Mesenteric fat pad (tissue), 1 donor: ENCODE results near the gene UBTF. TPM values are rescaled to one million over a fixed set of nuclear protein-coding genes. Genes with fewer than 3 reads are reported as not detected.

ENCODE experiments used
- DNase-seq: peaks from one replicate; pipeline ENCODE4 v3.0.0-alpha.2; 2020; ENCODE audit warnings: low spot score
- microRNA-seq: library from miRNA; unstranded; fragments of <30 nt; microRNA quantifications from one replicate; pipeline ENCODE4 v1.2.0, GENCODE V29; 2020; ENCODE audit warnings: borderline number of aligned reads
- total RNA-seq: library from RNA; stranded (reverse); fragmentation: NEBNext Ultra II Directional; extraction: Animal tissue kit (Norgen Biotek cat#: 25700); gene quantifications from one replicate; pipeline ENCODE4 v1.2.1, GENCODE V29; 2021
- donor health status: DM: yes; HTN: yes; CAD: no.

UBTF gene
- total RNA-seq, 1 donor from 2014 or later: 41.2 TPM

DNA sequence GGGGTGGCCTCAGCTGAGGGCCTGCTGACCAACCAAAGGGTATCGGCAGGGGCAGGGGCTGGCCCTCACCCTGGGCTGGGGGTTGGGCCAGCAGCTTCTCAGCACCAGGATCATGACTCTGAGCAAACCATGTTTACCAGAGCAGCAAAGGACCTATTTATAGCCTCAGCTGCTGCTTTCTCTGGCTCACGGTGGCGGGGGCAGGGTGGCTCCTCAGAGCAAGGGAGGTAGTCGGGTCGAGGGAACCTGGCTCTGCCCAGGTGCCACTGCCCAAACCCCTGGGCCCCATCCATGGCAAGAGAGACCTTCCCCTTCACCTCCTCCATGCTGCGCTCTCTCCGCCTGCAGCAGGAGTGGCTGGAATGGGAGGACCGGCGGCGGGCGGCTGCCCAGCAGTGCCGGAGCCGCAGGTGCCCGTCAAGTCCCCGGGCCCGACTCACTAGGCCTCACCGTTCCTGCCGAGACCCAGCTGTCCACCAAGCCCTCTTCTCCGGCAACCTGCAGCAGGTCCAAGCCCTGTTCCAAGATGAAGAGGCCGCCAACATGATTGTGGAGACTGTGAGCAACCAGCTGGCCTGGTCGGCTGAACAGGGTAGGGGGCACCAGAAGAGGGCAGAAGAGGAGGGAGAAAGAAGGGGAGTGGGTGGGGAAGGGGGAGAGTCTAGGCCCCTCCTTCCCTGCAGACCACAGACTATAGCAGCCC lies 48.8 kb downstream of the UBTF start, which contains the start of gene ASB16:
ASB16 (plus strand) TSS at position 206 of the 703 bp plus-strand sequence; CDS start at position 292, 86 bp downstream.
- DNase-seq: no peak

DNA sequence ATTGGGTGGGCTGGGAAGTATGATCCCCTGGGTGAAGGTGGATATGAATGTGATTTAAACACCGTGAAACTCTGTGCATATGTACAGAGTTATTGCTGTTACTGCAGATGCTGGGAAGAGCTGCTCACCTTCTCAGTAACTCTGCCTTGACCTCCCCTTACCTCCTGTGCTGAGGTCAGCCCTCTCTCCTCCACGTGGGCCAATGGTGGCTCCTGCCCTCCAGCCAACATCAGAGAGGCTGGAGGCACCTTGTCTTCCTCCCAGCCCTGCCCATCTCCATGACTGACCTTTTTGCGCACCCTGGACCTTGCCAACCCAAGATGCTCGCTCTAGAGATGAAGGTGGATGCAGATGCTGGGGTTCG lies 49.4 kb downstream of the UBTF start:
- no peak for DNase-seq

DNA sequence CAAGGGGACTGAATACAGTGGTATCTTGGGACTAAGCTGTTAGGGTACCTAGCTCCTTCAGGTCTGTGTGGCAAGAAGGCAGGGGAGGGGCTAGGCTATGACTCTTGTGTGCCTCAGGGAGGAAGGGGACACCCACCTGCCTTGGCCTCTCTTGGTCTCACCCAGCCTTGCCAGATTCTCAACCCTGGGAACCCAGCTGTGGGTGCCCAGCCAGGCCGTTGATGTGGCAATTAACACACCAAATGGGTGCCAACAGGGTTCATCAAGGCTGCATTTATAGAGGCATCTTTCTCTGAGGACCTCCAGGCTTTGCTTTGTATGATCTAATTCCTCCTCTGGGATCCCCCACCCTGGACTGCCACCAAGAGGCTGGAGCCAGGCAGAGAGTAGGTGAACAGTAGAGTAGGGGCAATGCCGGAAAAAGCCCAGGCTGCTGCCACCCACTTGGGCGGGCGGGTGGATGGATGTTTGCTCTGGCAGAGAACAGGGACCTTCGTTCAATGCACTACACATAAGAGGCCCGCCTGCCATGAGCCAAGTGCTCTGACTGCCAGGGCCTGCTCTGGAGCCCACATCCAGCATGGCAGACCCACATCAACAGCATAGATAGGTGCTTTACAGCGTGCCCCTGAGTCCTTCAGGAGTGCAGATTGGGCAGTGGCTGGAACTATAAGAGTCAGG lies 52.2 kb downstream of the UBTF start:
- DNase-seq: no peak

DNA sequence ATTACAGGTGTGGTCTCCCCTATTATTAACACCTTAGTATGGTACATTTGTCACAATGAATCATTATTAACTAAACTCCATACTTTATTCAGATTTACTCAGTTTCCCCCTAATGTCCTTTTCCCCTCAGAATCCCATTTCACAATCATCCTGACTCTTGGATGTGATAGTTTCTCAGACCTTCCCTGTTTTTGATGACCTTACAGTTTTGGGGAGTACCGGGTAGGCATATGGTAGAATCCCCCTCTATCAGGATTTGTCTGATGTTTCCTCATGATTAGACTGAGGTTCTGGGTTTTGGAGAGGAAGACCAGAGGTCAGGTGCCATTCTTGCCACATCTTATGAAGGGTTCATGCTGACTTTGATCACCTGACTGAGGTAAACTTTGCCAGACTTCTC lies 55.0 kb downstream of the UBTF start:
- DNase-seq: no peak

DNA sequence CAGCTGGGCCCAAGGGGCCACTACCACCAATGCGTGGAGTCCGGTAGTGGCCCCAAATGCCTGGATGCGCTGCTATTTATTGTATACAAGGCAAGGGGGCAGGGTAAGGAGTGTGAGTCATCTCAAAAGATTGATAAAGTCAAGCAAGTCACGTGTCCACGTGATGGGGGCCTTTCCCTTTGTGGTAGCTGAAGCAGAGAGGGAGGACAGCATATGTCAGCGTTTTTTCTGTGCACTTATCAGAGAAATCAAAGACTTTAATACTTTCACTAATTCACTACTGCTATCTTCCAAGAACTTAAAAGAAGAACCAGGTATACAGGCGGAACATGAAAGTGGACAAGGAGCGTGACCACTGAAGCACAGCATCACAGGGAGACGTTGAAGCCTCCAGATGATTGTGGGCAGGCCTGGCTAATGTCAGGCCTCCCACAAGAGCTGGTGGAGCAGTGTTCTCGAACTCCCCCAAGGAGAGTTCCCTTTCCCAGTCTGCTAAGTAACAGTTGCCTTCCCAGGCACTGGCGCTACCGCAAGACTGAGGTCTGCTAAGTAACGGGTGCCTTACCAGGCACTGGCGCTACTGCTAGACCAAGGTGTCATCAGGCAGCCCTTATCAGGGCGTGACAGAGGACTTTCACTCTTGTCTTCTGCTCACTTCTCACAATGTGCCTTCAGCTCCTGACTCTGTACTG lies 59.8 kb downstream of the UBTF start:
- DNase-seq: no peak

DNA sequence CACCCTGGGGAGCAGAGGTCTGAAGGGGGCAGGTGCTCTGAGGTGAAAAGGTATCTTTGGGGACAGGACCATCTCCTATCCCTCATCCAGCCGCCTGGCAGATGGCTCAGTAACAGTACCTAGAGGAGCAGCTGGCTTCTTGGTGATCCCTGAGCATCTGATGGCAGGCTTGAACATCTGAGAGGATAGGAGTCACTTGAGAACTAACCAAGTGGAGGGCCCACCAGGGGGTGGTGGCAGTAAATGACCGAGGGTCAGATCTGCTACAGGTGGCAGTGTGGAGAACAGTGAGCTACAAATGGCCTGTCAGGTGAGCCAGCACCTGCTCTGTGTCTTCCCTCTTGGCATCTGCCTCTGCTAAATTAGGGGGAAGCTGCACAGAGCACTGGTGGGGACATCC lies 64.0 kb downstream of the UBTF start:
- DNase-seq: no peak

Small RNA genes lying within 50 kb of the gene (microRNA-seq; reads per million reads assigned to microRNA genes)
- not detected for gene MIR6782

Other genes starting within 250 kb of the UBTF start
- 0.80 TPM for gene NAGS, start 215.1 kb downstream of the UBTF start, total RNA-seq
- 15.4 TPM for gene TMEM101, start 204.7 kb downstream of the UBTF start, total RNA-seq
- gene LSM12, start 153.0 kb downstream of the UBTF start, total RNA-seq: 55.4 TPM
- 56.7 TPM for gene G6PC3, start 148.9 kb downstream of the UBTF start, total RNA-seq
- gene HDAC5, start 96.0 kb downstream of the UBTF start, total RNA-seq: 34.9 TPM
- 0.74 TPM for gene HROB, start 77.7 kb downstream of the UBTF start, total RNA-seq
- not detected for gene ASB16, start 49.0 kb downstream of the UBTF start, total RNA-seq
- 35.8 TPM for gene TMUB2, start 32.7 kb downstream of the UBTF start, total RNA-seq
- gene ATXN7L3, start 19.8 kb downstream of the UBTF start, total RNA-seq: 64.5 TPM
- 0.35 TPM for gene SLC4A1, start 48.5 kb upstream of the UBTF start, total RNA-seq
- 0.13 TPM for gene RUNDC3A, start 88.9 kb upstream of the UBTF start, total RNA-seq
- 60.0 TPM for gene SLC25A39, start 105.1 kb upstream of the UBTF start, total RNA-seq
- gene GRN, start 125.6 kb upstream of the UBTF start, total RNA-seq: 278 TPM
- gene FAM171A2, start 144.2 kb upstream of the UBTF start, total RNA-seq: 3.0 TPM
- gene ITGA2B, start 170.0 kb upstream of the UBTF start, total RNA-seq: 1.4 TPM